ENCODE results near the gene CDK3.
A peak's percentile ranks its signal among the peaks of the same experiment; 100 is the strongest.

GRCh38 chr17:76000016-76000754, 470 bp upstream of the CDK3 start:
- TF ChIP-seq CTCF (IDR thresholded peaks at IDR 0.05) = peak; percentile 26 to 67 (median 30)
- no peak for TF ChIP-seq EP300 (IDR thresholded peaks at IDR 0.05)
- TF ChIP-seq POLR2AphosphoS5 (IDR thresholded peaks at IDR 0.05) = no peak
- TF ChIP-seq POLR2A (IDR thresholded peaks at IDR 0.05; ENCODE audit: low read depth) = no peak
